Hepatocyte (in vitro differentiated cells): ENCODE data around the gene PMM1. TPM values are rescaled to one million over a fixed set of nuclear protein-coding genes. Genes with fewer than 3 reads are reported as not detected.
"Not testable (repeated sequence)": the region's sequence is repeated elsewhere in the genome, so short reads cannot be mapped to it uniquely, and the experiment has no call there.

Source experiments
- DNase-seq: peaks from one replicate; pipeline ENCODE4 v3.0.0-alpha.2; 2016; ENCODE audit warnings: low spot score
- H2AFZ ChIP-seq: fragments of 200-600 bp; sonication (generic); 2 replicates; pipeline ENCODE4 v1.6.0; 2016; ENCODE audit warnings: antibody characterized with exemption, mild to moderate bottlenecking
- H3K27ac ChIP-seq: fragments of 200-600 bp; sonication (generic); 2 replicates; pipeline ENCODE4 v1.5.1; 2016; ENCODE audit warnings: mild to moderate bottlenecking
- H3K27me3 ChIP-seq: fragments of 200-600 bp; sonication (generic); 2 replicates; pipeline ENCODE4 v1.6.1; 2016
- H3K36me3 ChIP-seq: fragments of 200-600 bp; sonication (generic); replicated peaks from 2 replicates; pipeline ENCODE4 v1.5.1; 2016; ENCODE audit warnings: low read depth; ENCODE audit not compliant: insufficient read depth
- H3K4me1 ChIP-seq: fragments of 200-600 bp; sonication (generic); 2 replicates; pipeline ENCODE4 v1.5.1; 2016; ENCODE audit warnings: mild to moderate bottlenecking, moderate library complexity; ENCODE audit not compliant: insufficient read depth
- H3K4me2 ChIP-seq: fragments of 200-600 bp; sonication (generic); 2 replicates; pipeline ENCODE4 v1.6.0; 2016
- H3K4me3 ChIP-seq: fragments of 200-600 bp; sonication (generic); 2 replicates; pipeline ENCODE4 v1.5.1; 2016; ENCODE audit warnings: mild to moderate bottlenecking
- H3K79me2 ChIP-seq: fragments of 200-600 bp; sonication (generic); 2 replicates; pipeline ENCODE4 v1.6.0; 2017; ENCODE audit warnings: mild to moderate bottlenecking
- H3K9me2 ChIP-seq: fragments of 200-600 bp; sonication (generic); replicated peaks from 2 replicates; pipeline ENCODE4 v1.6.0; 2017; ENCODE audit warnings: mild to moderate bottlenecking; ENCODE audit not compliant: insufficient read depth
- H3K9me3 ChIP-seq: fragments of 200-600 bp; sonication (generic); 2 replicates; pipeline ENCODE4 v1.5.1; 2016; ENCODE audit warnings: low read depth, mild to moderate bottlenecking
- H4K20me1 ChIP-seq: fragments of 200-600 bp; sonication (generic); 2 replicates; pipeline ENCODE4 v1.6.0; 2016; ENCODE audit warnings: mild to moderate bottlenecking; ENCODE audit not compliant: insufficient read depth, poor library complexity, severe bottlenecking
- CTCF ChIP-seq: fragments of 200-600 bp; sonication (generic); IDR thresholded peaks from 2 replicates; pipeline ENCODE4 v1.5.1; 2016; ENCODE audit warnings: antibody characterized with exemption, mild to moderate bottlenecking; ENCODE audit not compliant: poor library complexity
- EZH2 ChIP-seq: fragments of 200-600 bp; sonication (generic); IDR thresholded peaks from 2 replicates; pipeline ENCODE4 v1.6.1; 2016; ENCODE audit warnings: antibody characterized with exemption, mild to moderate bottlenecking, borderline replicate concordance
- EZH2phosphoT487 ChIP-seq: fragments of 200-600 bp; sonication (generic); IDR thresholded peaks from one replicate; pipeline ENCODE4 v1.6.1; 2018; ENCODE audit warnings: antibody characterized with exemption, mild to moderate bottlenecking, low read depth, moderate library complexity; ENCODE audit not compliant: unreplicated experiment, severe bottlenecking
- WGBS: methylation state at CpG from one replicate; pipeline ENCODE4 v1.1.6; 2016; ENCODE audit warnings: low lambda C conversion rate; ENCODE audit errors: missing lambda C conversion rate; 5-methylcytosine and 5-hydroxymethylcytosine counted together
- polyA plus RNA-seq: library from polyadenylated mRNA; unstranded; fragments of >200 nt; fragmentation: Nextera tagmentation; extraction: Ambion mirVana; gene quantifications from 2 replicates; pipeline ENCODE4 v1.2.1, GENCODE V29; 2016
- total RNA-seq: library from RNA; depleted of rRNA; stranded (reverse); fragments of >200 nt; gene quantifications from 2 replicates; pipeline ENCODE4 v1.2.3, GENCODE V29; 2014

PMM1 gene
- total RNA-seq (36.5 and 42.3 TPM in 2 replicates), polyA plus RNA-seq (66.1 and 68.7 TPM in 2 replicates)

DNA sequence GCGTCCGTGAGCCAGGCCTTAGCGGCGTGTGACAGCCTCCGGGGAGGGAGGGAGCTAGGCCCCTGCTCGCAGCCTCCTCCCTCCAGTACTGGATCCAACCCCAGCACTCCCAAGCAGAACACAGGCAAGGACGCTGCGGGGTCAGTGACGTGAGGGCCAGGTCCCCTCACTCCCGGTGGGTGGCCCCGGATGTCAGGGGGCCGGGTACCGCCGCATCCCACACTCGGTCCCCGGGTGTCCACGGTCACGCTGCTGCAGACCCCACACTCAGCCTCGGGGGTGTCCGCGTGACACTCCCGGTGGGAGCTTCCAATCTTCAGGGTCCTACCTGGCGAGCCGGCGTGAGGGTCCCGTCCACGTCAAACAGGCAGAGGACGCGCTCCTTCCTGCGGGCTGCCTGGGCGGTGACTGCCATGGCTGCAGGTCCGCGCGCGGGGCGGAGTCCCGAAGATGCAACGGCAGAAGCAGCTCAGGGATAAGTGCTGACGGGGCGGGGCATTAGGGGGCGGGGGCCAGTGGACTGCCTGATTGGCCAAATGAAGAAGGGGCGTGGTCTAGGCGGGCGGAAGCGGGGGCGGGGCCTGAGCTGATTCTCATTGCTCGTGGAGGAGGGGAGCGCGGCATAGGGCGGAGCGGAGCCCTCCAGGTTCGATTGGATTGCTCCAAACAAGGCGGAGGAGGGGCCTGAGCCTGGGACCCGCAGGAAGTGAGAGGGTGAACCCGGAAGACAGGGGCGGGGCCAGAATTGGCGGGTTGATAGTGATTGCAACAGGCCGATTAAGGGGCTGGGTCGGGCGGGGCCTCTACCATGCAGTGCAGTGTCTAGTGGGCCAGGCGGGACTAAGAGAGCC is at the start of gene PMM1:
Gene PMM1, minus strand, starts transcription at position 450 of the 851 bp plus-strand sequence. Its CDS starts 35 bp downstream, at position 415.
- Histone ChIP-seq H4K20me1 (no peaks in the 10 kb centered on the region), H3K4me2 (peak within 1 kb of the TSS; percentile 98), H3K27ac (peak within 1 kb of the TSS; percentile 86), H3K9me2 (no peaks in the 10 kb centered on the region), H3K4me3 (peak within 1 kb of the TSS; percentile 53), H3K27me3 (no peaks in the 10 kb centered on the region), H3K79me2 (peaks cover 37% of the 10 kb centered on the region), H3K36me3 (no peaks in the 10 kb centered on the region), H2AFZ (peak within 1 kb of the TSS; percentile 51), H3K4me1 (peaks cover 11% of the 10 kb centered on the region), H3K9me3 (no peaks in the 10 kb centered on the region)
- peak; percentile 100 for DNase-seq
- TF ChIP-seq EZH2 (no peak), EZH2phosphoT487 (no peak), CTCF (no peak)
- 2% methylated on average over 51 of the region's 61 CpGs for WGBS

DNA sequence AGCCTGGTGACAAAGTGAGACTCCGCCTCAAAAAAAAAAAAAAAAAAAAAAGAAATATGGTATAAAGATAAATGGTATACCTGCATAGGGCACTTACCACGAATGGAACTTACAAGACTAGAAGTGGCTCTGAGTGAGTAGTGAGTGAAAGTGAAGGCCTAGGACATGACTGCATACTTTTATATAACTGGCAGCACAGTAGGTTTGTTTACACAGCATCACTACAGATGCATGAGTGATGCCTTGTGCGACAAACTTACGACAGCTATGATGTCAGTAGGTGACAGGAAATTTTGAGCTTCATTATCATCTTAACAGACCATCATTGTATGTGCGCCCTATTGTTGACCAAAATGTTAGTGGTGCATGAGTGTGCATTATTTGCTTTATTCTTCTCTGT is 49.1 kb upstream of the PMM1 start:
- H3K4me3 ChIP-seq, result no peak overlapping the region
- H3K4me2 ChIP-seq, result no peak overlapping the region
- peaks cover 5% of the 10 kb centered on the region for H4K20me1 ChIP-seq
- H3K9me2 ChIP-seq, result no peaks in the 10 kb centered on the region
- 97% methylated on average over 5 of the region's 5 CpGs for WGBS
- H3K27me3 ChIP-seq, result no peaks in the 10 kb centered on the region
- H2AFZ ChIP-seq, result no peak overlapping the region
- H3K4me1 ChIP-seq, result no peaks in the 10 kb centered on the region
- DNase-seq, result no peak
- H3K36me3 ChIP-seq, result peaks cover 9% of the 10 kb centered on the region
- H3K79me2 ChIP-seq, result peaks cover 59% of the 10 kb centered on the region
- no peak overlapping the region for H3K27ac ChIP-seq
- no peaks in the 10 kb centered on the region for H3K9me3 ChIP-seq
- TF ChIP-seq CTCF, result no peak
- TF ChIP-seq EZH2, result no peak
- no peak for TF ChIP-seq EZH2phosphoT487

DNA sequence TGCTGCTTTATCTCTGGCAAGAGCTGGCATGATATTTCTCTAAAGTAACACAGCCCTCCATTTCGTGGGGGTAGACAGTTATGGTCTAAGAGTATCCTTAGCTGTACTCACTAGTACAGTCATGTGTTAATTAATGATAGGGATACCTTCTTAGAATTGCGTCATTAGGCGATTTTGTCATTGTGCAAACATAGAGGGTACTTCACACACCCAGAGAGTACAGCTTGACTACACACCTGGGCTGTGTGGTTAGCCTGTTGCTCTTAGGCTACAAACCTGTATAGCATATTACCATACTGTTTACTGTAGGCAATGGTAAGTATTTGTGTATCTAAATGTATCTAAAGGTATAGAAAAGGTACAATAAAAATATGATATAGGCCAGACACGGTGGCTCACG is 48.5 kb upstream of the PMM1 start:
- no peak overlapping the region for H3K4me2 ChIP-seq

GRCh38 chr22:41637623-41638022 is 48.0 kb upstream of the PMM1 start:
- H3K4me3 ChIP-seq, H3K27ac ChIP-seq, DNase-seq, H2AFZ ChIP-seq, H3K36me3 ChIP-seq, H3K27me3 ChIP-seq, H3K9me3 ChIP-seq, H3K4me2 ChIP-seq, H3K9me2 ChIP-seq, H4K20me1 ChIP-seq, H3K4me1 ChIP-seq: not testable (repeated sequence)
- H3K79me2 ChIP-seq, result peaks cover 51% of the 10 kb centered on the region
- WGBS, result 98% methylated on average over 8 of the region's 8 CpGs

More for the DNA sequence above, 48.5 kb upstream of the PMM1 start:
- H3K27ac ChIP-seq, result no peak overlapping the region
- H3K79me2 ChIP-seq, result peaks cover 56% of the 10 kb centered on the region
- H3K9me3 ChIP-seq, result no peaks in the 10 kb centered on the region
- no peak for DNase-seq
- H3K9me2 ChIP-seq, result no peaks in the 10 kb centered on the region
- TF ChIP-seq EZH2 (no peak), EZH2phosphoT487 (no peak), CTCF (no peak)
- H3K4me3 ChIP-seq, result no peak overlapping the region
- no peaks in the 10 kb centered on the region for H3K4me1 ChIP-seq
- 91% methylated on average over 5 of the region's 5 CpGs for WGBS
- H4K20me1 ChIP-seq, result peaks cover 5% of the 10 kb centered on the region
- no peaks in the 10 kb centered on the region for H3K27me3 ChIP-seq
- H3K36me3 ChIP-seq, result peaks cover 9% of the 10 kb centered on the region
- H2AFZ ChIP-seq, result no peak overlapping the region
